HTERT RPE-1 (cell line): ENCODE measurements around the gene SDHB.

Experiments used
- in situ Hi-C: fragments of 300-500 bp; cut with MboI; formaldehyde crosslinking; loops from 4 replicates; pipeline ENCODE4 v1.14.3; 2020; ENCODE audit warnings: low sequenced_read_pairs

The SDHB gene

DNA sequence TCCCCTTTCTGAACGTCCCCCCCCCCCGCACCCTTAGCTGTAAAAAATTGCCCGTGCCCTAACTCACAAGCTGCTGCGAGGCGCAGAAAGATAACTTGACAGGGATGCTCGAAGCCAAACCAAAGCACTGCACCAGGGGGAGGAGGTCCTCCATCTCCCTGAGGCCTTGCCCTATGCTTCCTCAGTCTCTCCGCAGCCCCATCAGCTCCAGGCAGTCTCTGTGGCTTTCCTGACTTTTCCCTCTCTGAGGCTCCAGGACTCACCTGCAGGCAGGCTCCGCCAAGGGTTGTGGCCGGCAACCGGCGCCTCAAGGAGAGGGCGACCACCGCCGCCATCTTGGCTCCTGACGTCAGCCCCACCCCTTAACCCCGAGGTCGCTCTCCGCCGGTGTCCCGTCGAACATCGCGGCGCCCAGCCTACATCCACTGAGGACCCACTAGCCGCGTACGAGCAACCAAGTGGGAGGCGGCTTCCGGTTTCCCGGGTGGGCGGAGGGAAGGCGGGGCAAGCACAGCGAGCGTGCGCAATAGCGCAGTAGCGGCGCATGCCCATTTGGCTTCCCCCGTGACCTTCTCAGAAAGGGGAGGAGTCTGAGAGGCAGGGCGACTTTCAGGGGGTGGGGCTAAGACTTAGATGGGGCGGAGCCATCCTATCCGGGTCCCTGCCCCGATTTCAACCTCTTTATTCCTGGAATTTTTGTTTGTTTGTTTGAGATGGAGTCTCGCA is at the start of gene SDHB:
Gene SDHB, minus strand, starts transcription at position 348 of the 726 bp plus-strand sequence. Its CDS starts 13 bp downstream, at position 335.
- in situ Hi-C loops, result no loop called here

DNA sequence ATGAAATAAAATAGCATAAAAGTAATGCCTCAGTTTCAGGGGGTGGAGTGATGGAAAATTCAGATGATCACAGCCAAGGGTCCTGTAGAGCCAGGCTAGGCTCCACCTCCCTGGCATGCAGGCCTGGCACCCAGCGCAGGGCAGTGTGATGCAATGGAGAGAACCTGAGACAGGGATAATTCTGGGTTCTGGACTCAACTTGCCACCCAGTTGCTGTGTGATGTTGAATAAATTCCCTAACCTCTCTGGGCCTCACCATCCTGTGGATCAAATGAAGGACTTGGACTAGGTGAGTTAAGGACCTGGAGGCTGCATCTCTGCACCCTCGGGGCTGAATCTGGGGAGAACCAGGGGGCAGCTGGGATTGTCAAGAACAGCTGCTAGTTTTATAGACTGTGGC is 48.4 kb upstream of the SDHB start:
- in situ Hi-C loops, result no loop called here

DNA sequence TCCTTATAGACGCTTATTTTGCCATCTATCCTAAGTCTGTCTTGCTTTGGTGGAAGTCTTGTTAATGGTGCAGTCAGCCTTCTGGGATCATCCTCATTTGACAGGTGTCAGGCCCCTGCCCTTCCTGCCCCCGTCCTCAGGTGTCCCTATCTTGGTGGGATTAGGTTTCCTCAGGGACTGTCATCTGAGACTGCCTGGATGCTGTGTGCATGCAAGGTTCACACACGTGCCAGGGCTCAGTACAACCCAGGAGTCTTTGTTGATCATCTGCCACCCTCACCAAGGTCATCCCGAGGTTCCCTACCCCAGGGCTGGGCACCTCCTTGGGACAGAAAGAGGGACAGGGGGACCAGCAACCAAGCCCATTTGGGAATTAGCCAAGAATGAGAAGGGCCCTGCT is 47.4 kb upstream of the SDHB start:
- in situ Hi-C loops, result no loop called here

DNA sequence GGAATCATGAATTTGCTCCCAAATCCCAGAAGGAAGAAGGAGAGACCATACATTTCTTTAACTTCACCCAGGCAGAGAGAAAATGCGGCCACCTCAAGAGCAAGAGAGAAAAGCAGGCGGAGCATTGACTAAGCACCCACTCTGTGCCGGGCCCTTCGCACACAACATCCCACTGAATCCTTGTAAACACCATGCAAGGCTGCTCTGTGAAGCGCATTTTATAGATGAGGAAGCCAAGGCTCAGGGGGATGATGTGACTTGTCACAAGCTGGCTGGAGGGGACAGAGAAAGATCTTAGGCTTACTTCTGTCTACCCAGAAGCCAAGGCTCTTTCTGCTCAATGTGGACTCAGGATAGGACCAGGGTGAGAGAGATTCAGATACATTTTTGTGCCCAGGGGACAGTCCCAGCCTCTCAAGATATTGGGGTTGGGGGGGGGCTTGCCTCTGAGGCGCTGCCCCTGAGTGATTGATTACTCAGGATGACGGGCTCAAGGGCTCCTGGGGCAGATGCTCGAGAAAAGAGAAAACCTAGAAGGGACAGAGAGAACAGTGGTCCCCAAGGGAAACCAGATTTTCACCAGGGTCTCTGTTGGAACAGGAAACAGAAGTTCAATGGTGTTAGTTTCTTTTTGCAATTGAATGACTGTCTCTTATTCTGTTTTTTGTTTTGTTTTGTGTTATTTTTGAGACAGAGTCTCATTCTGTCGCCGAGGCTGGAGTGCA is 45.9 kb upstream of the SDHB start:
- in situ Hi-C loops, result no loop called here

DNA sequence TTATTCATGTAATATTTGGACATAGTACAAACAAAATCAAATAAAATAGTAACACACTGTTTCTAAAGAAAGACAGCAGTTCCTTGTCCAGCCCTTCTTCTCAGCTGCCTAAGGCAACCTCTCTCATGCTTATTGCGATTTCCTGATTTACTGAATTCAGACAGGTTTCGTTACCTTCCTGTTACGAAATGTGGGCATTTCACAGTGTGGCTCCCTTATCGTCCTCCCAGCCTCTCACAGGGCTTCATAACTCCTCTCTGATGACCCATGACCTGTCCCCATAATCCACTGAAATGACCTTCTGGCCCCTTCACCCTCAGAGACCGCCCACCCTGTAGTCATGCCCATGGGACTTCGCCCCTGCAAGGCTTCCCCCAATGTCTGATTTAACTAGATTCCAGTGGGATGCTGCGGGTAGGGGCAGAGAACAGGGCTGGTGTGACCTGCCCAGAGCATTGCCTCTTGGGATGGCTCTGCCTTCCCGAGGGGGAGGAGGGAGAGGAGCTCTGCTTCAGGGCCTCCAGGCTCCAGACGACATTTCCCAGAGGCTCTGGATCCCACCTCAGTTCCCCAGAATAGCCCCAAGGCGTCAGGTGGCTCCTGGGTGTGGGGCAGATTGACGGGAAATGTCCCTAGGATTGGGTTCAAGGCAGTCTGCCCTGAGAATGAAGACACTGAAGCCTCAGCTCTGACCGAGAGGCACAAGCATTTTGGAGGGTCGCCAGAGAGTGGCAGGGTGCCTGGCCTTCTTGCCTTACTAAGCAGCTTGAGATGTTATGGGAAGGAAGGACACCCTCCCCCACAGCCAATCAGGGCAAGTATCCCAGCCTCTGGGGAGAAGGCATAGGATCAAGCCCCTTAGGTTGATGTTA is 44.9 kb upstream of the SDHB start:
- in situ Hi-C loops, result no loop called here

DNA sequence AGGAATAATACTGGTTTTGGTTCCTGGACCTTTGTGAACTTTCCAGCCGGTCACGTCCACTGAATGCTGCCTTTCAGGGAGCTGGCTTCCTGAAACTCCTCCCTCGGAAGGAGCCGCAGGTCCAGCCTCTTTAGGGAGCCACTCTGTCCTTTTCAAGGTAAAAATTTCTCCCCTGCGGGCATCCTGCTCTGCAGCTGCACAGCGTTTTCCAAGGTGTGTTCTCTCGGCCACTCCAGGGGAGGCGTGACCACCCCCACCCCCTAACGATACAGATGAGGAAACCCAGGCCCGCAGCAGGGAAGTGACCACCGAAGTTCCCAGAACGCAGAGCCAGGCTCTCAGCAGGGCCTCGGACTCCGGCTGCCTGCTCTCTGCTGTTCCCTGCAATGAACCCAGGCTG is 44.0 kb upstream of the SDHB start:
- in situ Hi-C loops, result no loop called here

DNA sequence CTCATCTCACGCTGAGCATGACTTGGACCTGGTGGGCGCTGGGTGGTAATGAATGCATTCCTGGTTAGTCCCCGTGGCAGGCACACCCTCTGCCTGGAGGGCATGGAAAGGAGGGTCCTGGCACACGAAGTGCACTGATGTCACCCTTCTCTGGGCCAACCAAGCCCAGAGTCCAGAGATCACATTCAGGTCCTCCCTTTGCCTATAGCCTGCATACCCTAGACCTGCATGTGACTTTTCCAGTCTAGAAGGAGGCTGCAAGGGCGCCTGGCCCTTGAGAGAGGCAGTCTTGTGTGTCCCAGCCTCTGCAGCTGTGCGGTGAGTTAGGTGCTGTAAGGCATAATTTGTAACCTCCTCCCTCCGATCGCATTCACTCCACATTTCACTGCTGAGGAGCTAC is 43.3 kb upstream of the SDHB start:
- in situ Hi-C loops, result no loop called here

DNA sequence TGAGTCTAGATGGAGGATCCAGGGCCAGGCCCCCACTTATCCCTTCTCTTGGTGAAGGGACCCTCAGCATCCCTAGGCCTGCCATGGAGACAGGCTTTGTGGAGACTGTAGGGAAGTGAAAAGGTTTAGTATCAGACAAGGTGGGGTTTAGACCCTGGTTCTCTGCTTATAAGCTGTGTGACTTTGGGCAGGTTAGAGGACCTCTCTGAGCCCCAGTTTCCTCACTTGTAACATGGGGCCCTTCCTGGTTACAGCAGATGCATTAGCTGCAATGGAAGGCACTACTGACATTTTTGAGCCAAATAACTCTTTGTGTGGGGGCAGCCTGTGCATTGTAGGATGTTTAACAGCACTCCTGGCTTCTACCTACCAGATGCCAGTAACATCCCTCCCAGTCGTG is 42.8 kb upstream of the SDHB start:
- in situ Hi-C loops, result no loop called here

DNA sequence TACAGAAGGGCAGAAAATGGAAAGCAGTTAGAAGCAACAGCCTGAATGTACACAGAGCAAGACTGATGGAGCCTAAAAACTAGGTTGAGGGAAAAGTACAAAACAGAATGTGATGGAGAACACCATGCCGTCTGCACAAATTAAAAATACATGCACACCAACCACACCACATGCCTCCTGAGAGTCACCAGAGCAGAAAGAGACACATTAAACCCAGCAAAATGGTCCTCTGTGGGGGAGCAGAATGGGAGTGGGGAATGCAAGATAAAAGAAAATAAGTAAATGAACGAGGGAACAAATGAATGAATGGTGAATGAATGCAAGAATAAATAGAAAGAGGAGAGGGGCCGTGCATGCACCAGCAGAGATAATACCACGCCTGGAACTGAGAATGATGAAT is 41.3 kb upstream of the SDHB start:
- in situ Hi-C loops, result no loop called here

DNA sequence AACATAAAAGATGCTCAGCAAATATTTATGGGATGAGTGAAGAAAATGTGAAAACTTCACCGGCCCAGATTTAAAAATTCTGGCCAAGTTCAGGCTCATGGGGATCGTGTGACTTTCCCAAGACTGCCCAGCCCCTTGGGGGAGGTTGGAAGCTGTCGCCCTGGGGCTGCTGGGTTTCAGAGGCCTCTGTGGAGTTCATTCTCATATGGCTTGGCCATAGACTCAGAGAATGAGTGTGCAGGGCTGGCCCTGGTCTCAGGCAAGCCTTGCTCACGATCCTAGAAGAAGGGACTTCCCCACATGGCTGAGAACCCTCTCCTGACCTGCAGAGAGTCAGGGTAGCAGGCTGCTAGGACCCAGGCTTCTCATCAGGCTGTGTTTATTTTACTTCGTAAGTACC is 40.8 kb upstream of the SDHB start:
- in situ Hi-C loops, result no loop called here

DNA sequence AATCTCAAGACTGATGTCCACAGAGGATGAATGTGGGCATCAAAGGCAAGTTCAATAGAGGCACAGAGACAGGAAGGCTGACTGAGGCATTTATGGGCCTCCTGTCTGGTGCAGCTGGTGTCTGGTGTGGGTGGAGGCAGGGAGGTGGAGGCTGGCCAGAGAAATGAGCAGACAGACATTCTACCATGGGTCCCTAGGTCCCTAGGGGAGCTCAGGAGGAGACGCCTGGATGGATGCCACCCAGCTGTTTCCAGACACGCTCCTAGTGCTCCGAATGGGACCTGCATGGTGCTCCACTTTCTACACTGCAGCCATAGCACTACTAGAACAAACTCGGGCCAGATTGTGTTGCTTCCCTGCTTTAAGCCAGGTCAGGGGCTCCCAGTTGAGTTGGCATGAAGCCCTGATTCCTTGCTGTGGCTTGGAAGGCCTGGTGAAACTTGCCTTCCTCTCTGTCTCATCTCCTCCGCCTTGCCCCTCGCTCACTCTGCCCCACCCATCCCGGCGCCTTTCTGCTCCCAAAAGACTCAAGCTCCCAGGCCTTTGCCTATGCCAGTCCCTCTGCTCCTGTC is 40.1 kb upstream of the SDHB start:
- in situ Hi-C loops, result no loop called here

DNA sequence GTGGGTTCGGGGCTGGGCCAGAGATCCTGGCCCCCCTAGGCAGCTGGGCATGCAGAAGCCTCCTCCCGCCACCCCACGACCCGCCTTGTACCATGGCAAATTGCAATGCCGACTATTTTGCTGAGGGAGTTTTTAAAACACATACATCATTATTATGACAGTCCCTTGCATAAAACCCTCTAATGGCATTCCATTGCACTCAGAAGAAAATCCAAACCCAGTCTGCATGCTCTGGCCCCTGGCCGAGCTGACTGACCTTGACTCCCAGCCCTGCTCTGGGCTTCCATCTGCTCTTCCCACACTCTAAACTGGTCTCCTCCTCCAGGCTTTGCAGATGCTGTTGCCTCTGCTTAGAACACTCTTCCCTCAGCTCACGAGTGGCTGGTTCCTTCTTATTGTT is 37.4 kb upstream of the SDHB start:
- in situ Hi-C loops, result no loop called here

DNA sequence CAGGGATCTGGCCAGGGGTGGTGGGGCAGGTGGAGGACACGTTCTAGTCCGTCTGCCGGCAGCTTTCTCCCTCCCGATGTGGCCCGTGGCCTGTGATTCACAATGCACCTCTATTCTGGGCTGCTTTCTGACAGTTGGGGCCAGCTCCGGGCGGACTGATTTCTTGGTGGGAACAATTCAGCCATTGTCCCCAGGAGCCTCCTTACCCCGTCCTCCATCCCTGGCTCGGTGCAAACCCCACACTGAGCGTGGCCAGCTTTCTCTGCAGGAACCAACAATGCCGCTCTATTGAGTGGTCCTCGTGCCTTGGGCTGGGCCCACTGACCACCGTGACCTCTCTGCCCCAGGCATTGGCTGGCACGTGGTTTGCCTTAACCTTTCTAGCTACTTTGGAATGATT is 35.7 kb upstream of the SDHB start:
- in situ Hi-C loops, result no loop called here

DNA sequence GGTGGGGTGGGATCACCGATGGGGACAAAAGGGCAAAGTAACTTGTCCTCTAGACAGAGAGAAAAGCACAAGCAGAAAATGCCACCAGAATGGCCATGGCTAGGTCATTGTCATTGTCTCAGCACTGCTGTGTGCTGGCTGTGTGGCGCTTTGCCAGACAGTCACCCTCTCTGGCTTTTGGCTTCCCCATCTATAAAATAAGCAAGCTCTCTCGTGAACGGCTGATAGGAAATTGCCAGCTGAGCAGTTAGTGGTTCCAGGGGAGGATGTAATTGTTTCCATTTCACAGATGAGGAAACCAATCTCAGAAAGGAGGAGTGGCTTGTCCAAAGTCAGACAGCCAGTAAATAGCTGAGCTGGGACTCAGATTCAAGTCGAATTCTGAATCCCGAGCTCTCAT is 32.9 kb upstream of the SDHB start:
- in situ Hi-C loops, result no loop called here

DNA sequence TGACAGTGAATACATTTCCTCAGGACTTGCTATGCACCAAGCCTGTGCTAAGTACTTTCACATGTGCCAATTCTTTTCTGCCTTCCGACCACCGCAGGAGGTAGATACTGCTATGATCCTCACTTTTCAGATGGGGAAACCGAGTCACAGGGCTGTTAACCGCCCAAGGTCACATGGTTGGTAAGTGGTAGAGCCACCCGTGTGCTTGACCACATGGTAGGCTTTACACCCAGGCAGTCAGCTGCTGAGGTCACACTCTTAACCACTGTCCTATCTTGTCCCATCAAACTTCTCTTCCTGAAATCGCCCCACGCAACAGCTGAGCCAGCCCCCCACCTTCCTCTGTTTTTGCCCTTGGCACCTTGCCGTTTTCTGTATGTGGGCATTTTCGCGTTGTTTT is 31.0 kb upstream of the SDHB start:
- in situ Hi-C loops, result no loop called here

DNA sequence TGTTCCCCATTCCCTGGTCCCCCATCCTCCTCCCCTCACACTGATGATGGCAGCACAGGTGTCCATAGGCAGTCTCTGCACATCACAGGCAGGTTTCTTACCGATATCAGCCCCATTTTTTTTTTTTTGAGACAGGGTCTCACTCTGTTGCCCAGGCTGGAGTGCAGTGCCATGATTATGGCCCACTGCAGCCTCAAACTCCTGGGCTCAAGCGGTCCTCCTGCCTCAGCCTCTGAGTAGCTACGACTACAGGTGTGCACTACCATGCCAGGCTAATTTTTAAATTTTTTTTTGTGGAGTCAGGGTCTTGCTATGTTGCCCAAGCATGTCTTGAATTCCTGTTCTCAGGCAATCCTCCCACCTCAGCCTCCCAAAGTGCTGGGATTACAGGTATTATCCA is 28.9 kb upstream of the SDHB start:
- in situ Hi-C loops, result no loop called here

DNA sequence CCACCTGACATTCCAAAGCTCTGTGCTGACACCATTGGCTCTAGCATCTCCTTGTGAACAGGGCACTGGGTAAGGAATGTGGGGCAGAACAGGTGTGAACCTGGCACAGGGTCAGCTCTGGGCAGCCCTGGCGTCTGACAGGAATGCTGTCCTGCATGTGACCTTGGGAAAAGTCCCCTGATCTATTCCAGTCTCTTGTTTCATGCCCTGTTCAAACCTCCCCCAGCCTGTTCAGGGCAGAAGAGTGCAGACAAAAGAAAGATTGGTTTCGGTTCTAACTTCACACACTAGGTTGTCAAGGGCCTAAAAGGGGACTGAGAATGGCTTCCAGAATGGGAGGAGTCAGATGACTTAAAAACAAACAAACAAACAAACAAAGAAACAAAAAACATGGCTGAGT is 27.6 kb upstream of the SDHB start:
- in situ Hi-C loops, result no loop called here

DNA sequence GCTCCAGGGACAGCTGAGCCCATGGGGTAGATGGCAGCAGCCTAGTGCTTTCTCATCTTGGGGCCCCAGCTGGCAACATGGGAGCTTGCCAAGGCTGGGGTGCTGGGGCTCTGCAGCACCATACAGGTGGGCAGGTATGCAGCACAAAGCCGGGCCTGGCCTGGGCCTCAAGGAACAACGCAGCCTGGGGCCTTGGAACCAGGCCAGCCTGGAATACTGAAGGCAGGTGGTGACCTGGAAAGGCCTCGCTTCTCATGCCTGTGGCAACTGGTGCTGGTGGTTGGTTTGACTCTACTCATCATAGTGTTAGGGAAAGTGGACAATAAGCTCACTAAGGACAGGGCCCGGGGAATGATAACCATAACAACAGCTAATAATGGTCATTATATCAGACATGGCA is 27.0 kb upstream of the SDHB start:
- in situ Hi-C loops, result no loop called here

DNA sequence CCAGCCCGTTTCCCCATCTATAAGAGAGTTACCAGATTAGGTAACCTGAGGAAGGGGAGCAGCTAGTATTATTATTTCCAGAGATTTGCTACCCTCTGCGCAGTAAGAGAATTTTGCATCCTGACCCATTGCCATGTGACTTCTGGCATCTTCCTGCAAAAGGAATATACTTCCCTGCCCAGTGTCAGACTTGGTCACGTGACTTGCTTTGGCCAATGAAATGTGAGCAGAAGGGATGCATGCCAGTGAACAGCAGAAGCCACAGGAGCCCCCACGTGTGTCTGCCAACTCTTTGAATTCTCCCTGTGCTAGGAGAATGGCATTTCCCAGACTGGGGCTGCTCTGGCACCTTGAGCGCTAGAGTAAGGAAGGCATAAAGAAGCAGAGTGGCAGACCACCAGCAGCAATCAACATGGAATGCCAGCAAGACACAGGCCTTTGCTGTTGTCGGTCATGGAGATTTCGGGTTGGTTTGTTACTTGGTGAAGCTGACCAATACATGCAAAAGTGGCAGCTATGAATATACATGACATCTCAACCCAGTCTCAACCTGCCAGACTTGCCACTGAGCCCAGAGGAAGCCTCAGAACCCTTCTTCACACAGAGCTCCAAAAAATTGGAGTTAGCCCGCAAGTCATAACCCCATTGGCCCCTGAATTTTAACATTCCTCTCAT is 26.4 kb upstream of the SDHB start:
- in situ Hi-C loops, result no loop called here

DNA sequence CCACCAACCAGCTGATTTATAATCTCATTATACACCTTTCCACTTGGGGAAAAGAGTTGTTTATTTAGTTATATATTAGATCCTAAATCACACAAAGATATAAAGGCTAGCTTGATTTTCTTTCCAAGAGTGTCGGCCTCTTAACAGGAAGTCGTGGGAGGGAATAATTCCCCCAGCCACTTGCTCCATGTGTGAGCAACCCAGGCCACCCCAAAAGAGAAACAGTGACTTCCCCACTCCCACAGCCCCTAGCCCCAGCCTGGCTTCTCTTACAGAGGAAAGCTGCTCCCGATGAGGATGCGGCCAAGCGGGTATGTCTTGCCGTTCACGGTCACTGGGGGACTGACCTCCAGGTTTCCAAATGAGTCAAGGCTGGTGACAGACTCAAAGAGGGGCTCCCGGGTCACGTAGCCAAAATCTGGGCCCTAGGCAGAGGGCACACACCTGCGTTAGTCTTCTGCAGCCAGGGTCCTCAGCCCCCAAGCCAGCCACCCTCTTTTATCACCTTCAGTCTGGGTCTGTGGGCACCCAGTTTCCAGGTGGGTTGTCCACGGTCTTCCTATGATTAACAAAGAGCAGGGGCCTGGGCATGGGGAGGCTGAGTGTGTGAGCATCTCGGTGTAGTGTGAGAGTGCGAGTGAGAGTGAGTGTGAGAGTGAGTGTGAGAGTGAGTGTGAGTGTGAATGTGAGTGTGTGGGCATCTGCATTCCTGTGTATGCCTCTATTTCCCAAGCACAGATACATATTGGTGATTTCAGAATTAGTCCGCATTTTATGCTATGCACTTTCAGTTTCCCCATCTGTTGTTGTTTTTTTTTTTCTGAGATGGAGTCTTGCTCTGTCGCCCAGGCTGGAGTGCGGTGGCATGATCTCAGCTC is 25.4 kb upstream of the SDHB start:
- in situ Hi-C loops, result no loop called here
